WTC11 (cell line): ENCODE data around the gene RNF169. TPM values are rescaled to one million over a fixed set of nuclear protein-coding genes. Genes with fewer than 3 reads are reported as not detected.

Source experiments
- ATAC-seq: fragments of 200-7000 bp; cut with Tn5 transposase; 2 replicates; pipeline ENCODE4 v1.10.0; 2021; ENCODE audit warnings: mild to moderate bottlenecking, moderate library complexity
- CTCF ChIA-PET: fragments of 300-600 bp; sonication (Branson Sonifier 250); formaldehyde crosslinking; loops from one replicate; lab custom pipeline; 2021; ENCODE audit warnings: antibody characterized with exemption; lab: Charles Lee
- POLR2A ChIA-PET: fragments of 350-600 bp; sonication (Branson Sonifier 250); formaldehyde crosslinking; loops from one replicate; lab custom pipeline; 2021; ENCODE audit warnings: antibody characterized with exemption; lab: Charles Lee
- DNase-seq: peaks from one replicate; pipeline ENCODE4 v3.0.0; 2021; ENCODE audit warnings: low spot score
- H3K27ac Mint-ChIP-seq: 2 replicates; pipeline ENCODE4 v1.8.0; 2021; ENCODE audit warnings: mixed read lengths
- H3K27me3 Mint-ChIP-seq: 2 replicates; pipeline ENCODE4 v1.8.0; 2021; ENCODE audit warnings: low read depth, mild to moderate bottlenecking, moderate library complexity, mixed read lengths
- H3K36me3 Mint-ChIP-seq: 2 replicates; pipeline ENCODE4 v1.8.0; 2021; ENCODE audit warnings: mixed read lengths
- H3K4me1 Mint-ChIP-seq: 2 replicates; pipeline ENCODE4 v1.8.0; 2022; ENCODE audit warnings: mixed read lengths
- H3K4me3 Mint-ChIP-seq: 2 replicates; pipeline ENCODE4 v1.8.0; 2021; ENCODE audit warnings: mild to moderate bottlenecking, moderate library complexity, mixed read lengths
- H3K9me3 Mint-ChIP-seq: 2 replicates; pipeline ENCODE4 v1.8.0; 2021; ENCODE audit warnings: mixed read lengths
- ESRRA ChIP-seq: sonication (generic); formaldehyde crosslinking; IDR thresholded peaks from 2 replicates; pipeline ENCODE4 v1.8.1; 2022; ENCODE audit warnings: mild to moderate bottlenecking, missing genetic modification reagents, borderline replicate concordance
- JAZF1 ChIP-seq: fragments of 250-450 bp; sonication (Bioruptor Pico); IDR thresholded peaks from 2 replicates; pipeline ENCODE4 v1.9.0; 2021; ENCODE audit warnings: moderate library complexity, mild to moderate bottlenecking, inconsistent platforms
- SMAD4 ChIP-seq: sonication (generic); formaldehyde crosslinking; IDR thresholded peaks from 2 replicates; pipeline ENCODE4 v1.8.0; 2022; ENCODE audit warnings: mild to moderate bottlenecking, missing genetic modification reagents
- TP53 ChIP-seq: sonication (generic); formaldehyde crosslinking; IDR thresholded peaks from 2 replicates; pipeline ENCODE4 v1.8.1; 2023; ENCODE audit warnings: mild to moderate bottlenecking, missing genetic modification reagents
- ZBTB21 ChIP-seq: sonication (generic); formaldehyde crosslinking; IDR thresholded peaks from 2 replicates; pipeline ENCODE4 v1.8.1; 2023; ENCODE audit warnings: mild to moderate bottlenecking, missing genetic modification reagents, borderline replicate concordance
- ZNF121 ChIP-seq: sonication (generic); formaldehyde crosslinking; IDR thresholded peaks from 2 replicates; pipeline ENCODE4 v1.8.0; 2023; ENCODE audit warnings: missing genetic modification reagents
- total RNA-seq: library from RNA; stranded (reverse); gene quantifications from 3 replicates; pipeline ENCODE4 v1.2.3, GENCODE V29; 2021
- TF ChIP-seq, protein P1 (sequence below): sonication (generic); formaldehyde crosslinking; IDR thresholded peaks from 2 replicates; pipeline ENCODE4 v1.8.0; 2022; ENCODE audit warnings: mild to moderate bottlenecking, missing genetic modification reagents
- TF ChIP-seq, protein P2 (sequence below): sonication (generic); formaldehyde crosslinking; IDR thresholded peaks from 2 replicates; pipeline ENCODE4 v1.8.1; 2022; ENCODE audit warnings: mild to moderate bottlenecking, missing genetic modification reagents, moderate library complexity, borderline replicate concordance
- TF ChIP-seq, protein P3 (sequence below): sonication (generic); formaldehyde crosslinking; IDR thresholded peaks from 2 replicates; pipeline ENCODE4 v1.8.0; 2022; ENCODE audit warnings: mild to moderate bottlenecking, missing genetic modification reagents
- TF ChIP-seq, protein P4 (sequence below): fragments of 250-450 bp; sonication (Bioruptor Pico); IDR thresholded peaks from 2 replicates; pipeline ENCODE4 v1.8.0; 2021; ENCODE audit warnings: mild to moderate bottlenecking
- TF ChIP-seq, protein P5 (sequence below): sonication (generic); formaldehyde crosslinking; IDR thresholded peaks from 2 replicates; pipeline ENCODE4 v1.8.0; 2023; ENCODE audit warnings: missing genetic modification reagents, mild to moderate bottlenecking, borderline replicate concordance
- TF ChIP-seq, protein P6 (sequence below): fragments of 250-450 bp; sonication (Bioruptor Pico); IDR thresholded peaks from 2 replicates; pipeline ENCODE4 v2.1.2; 2022; ENCODE audit warnings: mild to moderate bottlenecking, moderate library complexity
- TF ChIP-seq, protein P7 (sequence below): sonication (generic); formaldehyde crosslinking; IDR thresholded peaks from 2 replicates; pipeline ENCODE4 v1.8.1; 2023; ENCODE audit warnings: mild to moderate bottlenecking, missing genetic modification reagents
- TF ChIP-seq, protein P8 (sequence below): sonication (generic); formaldehyde crosslinking; IDR thresholded peaks from 2 replicates; pipeline ENCODE4 v1.8.0; 2023; ENCODE audit warnings: missing genetic modification reagents
- TF ChIP-seq, protein P9 (sequence below): sonication (generic); formaldehyde crosslinking; IDR thresholded peaks from 2 replicates; pipeline ENCODE4 v1.8.1; 2023; ENCODE audit warnings: mild to moderate bottlenecking, missing genetic modification reagents, borderline replicate concordance
- TF ChIP-seq, protein P10 (sequence below): sonication (generic); formaldehyde crosslinking; IDR thresholded peaks from 2 replicates; pipeline ENCODE4 v1.8.1; 2023; ENCODE audit warnings: mild to moderate bottlenecking, missing genetic modification reagents, moderate library complexity

RNF169 gene
- total RNA-seq, 1 experiment from 2014 or later, result 13.6 TPM

DNA sequence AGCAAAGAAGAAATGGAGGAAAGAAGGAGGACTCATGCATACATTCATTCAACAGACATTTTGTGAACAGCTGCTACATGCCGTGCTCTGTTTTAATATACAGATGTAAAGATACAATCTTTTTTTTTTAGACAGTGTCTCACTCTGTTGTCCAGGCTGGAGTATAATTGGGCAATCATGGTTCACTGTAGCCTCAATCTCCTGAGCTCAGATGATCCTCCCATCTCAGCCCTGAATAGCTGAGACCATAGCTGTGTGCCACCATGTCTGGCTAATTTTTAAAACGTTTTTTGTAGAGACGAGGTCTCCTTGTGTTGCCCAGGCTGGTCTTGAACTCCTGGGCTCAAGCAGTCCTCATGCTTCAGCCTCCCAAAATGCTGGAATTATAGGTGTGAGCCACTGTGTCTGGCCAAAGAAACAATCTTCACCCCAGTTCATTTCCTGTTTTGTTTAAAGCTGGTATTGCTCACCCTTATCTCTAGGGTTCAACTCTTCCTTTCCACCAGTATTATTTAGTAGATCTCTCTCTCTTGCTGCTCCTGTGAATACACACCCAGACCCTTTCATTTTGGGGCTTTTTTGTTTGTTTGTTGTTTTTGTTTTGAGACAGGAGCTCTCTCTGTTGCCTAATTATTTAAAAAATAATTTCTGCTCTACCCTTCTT, 69.8 kb downstream of the RNF169 start (continued):
- TF ChIP-seq, protein P1, sequence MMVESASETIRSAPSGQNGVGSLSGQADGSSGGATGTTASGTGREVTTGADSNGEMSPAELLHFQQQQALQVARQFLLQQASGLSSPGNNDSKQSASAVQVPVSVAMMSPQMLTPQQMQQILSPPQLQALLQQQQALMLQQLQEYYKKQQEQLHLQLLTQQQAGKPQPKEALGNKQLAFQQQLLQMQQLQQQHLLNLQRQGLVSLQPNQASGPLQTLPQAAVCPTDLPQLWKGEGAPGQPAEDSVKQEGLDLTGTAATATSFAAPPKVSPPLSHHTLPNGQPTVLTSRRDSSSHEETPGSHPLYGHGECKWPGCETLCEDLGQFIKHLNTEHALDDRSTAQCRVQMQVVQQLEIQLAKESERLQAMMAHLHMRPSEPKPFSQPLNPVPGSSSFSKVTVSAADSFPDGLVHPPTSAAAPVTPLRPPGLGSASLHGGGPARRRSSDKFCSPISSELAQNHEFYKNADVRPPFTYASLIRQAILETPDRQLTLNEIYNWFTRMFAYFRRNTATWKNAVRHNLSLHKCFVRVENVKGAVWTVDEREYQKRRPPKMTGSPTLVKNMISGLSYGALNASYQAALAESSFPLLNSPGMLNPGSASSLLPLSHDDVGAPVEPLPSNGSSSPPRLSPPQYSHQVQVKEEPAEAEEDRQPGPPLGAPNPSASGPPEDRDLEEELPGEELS (CRISPR knock-in tag), result no peak
- no peak for TF ChIP-seq JAZF1 (CRISPR knock-in tag)
- no peak for TF ChIP-seq ZNF121 (CRISPR knock-in tag)
- TF ChIP-seq, protein P2, sequence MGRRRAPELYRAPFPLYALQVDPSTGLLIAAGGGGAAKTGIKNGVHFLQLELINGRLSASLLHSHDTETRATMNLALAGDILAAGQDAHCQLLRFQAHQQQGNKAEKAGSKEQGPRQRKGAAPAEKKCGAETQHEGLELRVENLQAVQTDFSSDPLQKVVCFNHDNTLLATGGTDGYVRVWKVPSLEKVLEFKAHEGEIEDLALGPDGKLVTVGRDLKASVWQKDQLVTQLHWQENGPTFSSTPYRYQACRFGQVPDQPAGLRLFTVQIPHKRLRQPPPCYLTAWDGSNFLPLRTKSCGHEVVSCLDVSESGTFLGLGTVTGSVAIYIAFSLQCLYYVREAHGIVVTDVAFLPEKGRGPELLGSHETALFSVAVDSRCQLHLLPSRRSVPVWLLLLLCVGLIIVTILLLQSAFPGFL (CRISPR knock-in tag), result no peak
- TF ChIP-seq, protein P3, sequence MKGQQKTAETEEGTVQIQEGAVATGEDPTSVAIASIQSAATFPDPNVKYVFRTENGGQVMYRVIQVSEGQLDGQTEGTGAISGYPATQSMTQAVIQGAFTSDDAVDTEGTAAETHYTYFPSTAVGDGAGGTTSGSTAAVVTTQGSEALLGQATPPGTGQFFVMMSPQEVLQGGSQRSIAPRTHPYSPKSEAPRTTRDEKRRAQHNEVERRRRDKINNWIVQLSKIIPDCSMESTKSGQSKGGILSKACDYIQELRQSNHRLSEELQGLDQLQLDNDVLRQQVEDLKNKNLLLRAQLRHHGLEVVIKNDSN, result no peak
- TF ChIP-seq, protein P4, sequence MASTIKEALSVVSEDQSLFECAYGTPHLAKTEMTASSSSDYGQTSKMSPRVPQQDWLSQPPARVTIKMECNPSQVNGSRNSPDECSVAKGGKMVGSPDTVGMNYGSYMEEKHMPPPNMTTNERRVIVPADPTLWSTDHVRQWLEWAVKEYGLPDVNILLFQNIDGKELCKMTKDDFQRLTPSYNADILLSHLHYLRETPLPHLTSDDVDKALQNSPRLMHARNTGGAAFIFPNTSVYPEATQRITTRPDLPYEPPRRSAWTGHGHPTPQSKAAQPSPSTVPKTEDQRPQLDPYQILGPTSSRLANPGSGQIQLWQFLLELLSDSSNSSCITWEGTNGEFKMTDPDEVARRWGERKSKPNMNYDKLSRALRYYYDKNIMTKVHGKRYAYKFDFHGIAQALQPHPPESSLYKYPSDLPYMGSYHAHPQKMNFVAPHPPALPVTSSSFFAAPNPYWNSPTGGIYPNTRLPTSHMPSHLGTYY, result no peak
- TF ChIP-seq, protein P5, sequence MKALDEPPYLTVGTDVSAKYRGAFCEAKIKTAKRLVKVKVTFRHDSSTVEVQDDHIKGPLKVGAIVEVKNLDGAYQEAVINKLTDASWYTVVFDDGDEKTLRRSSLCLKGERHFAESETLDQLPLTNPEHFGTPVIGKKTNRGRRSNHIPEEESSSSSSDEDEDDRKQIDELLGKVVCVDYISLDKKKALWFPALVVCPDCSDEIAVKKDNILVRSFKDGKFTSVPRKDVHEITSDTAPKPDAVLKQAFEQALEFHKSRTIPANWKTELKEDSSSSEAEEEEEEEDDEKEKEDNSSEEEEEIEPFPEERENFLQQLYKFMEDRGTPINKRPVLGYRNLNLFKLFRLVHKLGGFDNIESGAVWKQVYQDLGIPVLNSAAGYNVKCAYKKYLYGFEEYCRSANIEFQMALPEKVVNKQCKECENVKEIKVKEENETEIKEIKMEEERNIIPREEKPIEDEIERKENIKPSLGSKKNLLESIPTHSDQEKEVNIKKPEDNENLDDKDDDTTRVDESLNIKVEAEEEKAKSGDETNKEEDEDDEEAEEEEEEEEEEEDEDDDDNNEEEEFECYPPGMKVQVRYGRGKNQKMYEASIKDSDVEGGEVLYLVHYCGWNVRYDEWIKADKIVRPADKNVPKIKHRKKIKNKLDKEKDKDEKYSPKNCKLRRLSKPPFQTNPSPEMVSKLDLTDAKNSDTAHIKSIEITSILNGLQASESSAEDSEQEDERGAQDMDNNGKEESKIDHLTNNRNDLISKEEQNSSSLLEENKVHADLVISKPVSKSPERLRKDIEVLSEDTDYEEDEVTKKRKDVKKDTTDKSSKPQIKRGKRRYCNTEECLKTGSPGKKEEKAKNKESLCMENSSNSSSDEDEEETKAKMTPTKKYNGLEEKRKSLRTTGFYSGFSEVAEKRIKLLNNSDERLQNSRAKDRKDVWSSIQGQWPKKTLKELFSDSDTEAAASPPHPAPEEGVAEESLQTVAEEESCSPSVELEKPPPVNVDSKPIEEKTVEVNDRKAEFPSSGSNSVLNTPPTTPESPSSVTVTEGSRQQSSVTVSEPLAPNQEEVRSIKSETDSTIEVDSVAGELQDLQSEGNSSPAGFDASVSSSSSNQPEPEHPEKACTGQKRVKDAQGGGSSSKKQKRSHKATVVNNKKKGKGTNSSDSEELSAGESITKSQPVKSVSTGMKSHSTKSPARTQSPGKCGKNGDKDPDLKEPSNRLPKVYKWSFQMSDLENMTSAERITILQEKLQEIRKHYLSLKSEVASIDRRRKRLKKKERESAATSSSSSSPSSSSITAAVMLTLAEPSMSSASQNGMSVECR, result no peak
- TF ChIP-seq, protein P6, sequence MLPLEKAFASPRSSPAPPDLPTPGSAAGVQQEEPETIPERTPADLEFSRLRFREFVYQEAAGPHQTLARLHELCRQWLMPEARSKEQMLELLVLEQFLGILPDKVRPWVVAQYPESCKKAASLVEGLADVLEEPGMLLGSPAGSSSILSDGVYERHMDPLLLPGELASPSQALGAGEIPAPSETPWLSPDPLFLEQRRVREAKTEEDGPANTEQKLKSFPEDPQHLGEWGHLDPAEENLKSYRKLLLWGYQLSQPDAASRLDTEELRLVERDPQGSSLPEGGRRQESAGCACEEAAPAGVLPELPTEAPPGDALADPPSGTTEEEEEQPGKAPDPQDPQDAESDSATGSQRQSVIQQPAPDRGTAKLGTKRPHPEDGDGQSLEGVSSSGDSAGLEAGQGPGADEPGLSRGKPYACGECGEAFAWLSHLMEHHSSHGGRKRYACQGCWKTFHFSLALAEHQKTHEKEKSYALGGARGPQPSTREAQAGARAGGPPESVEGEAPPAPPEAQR (CRISPR knock-in tag), result no peak
- no peak for TF ChIP-seq ESRRA (CRISPR knock-in tag)
- no peak for TF ChIP-seq TP53 (CRISPR knock-in tag)
- TF ChIP-seq SMAD4 (CRISPR knock-in tag), result no peak
- TF ChIP-seq, all 79 proteins: peak for 0

DNA sequence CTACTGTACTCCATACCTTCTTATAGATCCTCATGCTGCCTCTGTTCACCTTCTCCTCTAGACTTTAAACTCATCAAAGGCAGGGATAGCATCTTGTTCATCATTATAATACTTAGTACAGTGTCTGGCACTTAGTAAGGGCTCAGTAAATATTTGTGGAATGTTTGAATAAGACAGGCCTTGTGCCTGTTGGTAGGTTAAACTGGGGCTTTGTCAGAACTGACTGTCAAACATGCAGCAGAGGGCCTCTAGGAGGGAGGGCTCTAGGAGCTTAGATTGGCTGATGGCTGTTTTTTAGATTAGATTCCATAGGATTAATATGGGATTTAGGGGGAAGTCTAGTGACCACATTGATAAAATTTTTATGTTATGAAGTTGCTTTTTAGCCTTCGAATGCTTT, 70.8 kb downstream of the RNF169 start:
- Mint-ChIP-seq H3K4me1 (no peaks in the 10 kb centered on the region), H3K9me3 (peaks cover 10% of the 10 kb centered on the region), H3K36me3 (peaks cover 17% of the 10 kb centered on the region), H3K27ac (no peak overlapping the region), H3K4me3 (no peak overlapping the region), H3K27me3 (no peaks in the 10 kb centered on the region)
- ChIA-PET POLR2A (no interaction called here), CTCF (no interaction called here)
- no peak for ATAC-seq
- no peak for DNase-seq
- TF ChIP-seq, protein P7, sequence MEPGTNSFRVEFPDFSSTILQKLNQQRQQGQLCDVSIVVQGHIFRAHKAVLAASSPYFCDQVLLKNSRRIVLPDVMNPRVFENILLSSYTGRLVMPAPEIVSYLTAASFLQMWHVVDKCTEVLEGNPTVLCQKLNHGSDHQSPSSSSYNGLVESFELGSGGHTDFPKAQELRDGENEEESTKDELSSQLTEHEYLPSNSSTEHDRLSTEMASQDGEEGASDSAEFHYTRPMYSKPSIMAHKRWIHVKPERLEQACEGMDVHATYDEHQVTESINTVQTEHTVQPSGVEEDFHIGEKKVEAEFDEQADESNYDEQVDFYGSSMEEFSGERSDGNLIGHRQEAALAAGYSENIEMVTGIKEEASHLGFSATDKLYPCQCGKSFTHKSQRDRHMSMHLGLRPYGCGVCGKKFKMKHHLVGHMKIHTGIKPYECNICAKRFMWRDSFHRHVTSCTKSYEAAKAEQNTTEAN (CRISPR knock-in tag), result no peak
- TF ChIP-seq, protein P8, sequence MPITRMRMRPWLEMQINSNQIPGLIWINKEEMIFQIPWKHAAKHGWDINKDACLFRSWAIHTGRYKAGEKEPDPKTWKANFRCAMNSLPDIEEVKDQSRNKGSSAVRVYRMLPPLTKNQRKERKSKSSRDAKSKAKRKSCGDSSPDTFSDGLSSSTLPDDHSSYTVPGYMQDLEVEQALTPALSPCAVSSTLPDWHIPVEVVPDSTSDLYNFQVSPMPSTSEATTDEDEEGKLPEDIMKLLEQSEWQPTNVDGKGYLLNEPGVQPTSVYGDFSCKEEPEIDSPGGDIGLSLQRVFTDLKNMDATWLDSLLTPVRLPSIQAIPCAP (CRISPR knock-in tag), result no peak
- TF ChIP-seq, protein P9, sequence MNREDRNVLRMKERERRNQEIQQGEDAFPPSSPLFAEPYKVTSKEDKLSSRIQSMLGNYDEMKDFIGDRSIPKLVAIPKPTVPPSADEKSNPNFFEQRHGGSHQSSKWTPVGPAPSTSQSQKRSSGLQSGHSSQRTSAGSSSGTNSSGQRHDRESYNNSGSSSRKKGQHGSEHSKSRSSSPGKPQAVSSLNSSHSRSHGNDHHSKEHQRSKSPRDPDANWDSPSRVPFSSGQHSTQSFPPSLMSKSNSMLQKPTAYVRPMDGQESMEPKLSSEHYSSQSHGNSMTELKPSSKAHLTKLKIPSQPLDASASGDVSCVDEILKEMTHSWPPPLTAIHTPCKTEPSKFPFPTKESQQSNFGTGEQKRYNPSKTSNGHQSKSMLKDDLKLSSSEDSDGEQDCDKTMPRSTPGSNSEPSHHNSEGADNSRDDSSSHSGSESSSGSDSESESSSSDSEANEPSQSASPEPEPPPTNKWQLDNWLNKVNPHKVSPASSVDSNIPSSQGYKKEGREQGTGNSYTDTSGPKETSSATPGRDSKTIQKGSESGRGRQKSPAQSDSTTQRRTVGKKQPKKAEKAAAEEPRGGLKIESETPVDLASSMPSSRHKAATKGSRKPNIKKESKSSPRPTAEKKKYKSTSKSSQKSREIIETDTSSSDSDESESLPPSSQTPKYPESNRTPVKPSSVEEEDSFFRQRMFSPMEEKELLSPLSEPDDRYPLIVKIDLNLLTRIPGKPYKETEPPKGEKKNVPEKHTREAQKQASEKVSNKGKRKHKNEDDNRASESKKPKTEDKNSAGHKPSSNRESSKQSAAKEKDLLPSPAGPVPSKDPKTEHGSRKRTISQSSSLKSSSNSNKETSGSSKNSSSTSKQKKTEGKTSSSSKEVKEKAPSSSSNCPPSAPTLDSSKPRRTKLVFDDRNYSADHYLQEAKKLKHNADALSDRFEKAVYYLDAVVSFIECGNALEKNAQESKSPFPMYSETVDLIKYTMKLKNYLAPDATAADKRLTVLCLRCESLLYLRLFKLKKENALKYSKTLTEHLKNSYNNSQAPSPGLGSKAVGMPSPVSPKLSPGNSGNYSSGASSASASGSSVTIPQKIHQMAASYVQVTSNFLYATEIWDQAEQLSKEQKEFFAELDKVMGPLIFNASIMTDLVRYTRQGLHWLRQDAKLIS (CRISPR knock-in tag), result no peak
- TF ChIP-seq ZBTB21, result no peak
- TF ChIP-seq, protein P10, sequence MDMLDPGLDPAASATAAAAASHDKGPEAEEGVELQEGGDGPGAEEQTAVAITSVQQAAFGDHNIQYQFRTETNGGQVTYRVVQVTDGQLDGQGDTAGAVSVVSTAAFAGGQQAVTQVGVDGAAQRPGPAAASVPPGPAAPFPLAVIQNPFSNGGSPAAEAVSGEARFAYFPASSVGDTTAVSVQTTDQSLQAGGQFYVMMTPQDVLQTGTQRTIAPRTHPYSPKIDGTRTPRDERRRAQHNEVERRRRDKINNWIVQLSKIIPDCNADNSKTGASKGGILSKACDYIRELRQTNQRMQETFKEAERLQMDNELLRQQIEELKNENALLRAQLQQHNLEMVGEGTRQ, result no peak
